GM18505 (cell line): Measurements from ENCODE around the gene GALNT17.

Experiments
- ATAC-seq: cut with Tn5 transposase; IDR thresholded peaks from one replicate; pipeline ENCODE4 v1.9.1; 2021; ENCODE audit not compliant: unreplicated experiment
- POLR2A ChIP-seq: IDR thresholded peaks from 4 replicates; pipeline ENCODE4 v1.6.1; 2011; ENCODE audit warnings: borderline replicate concordance; ENCODE audit not compliant: insufficient read depth, insufficient read length; ENCODE audit errors: extremely low read depth

GALNT17 gene

DNA sequence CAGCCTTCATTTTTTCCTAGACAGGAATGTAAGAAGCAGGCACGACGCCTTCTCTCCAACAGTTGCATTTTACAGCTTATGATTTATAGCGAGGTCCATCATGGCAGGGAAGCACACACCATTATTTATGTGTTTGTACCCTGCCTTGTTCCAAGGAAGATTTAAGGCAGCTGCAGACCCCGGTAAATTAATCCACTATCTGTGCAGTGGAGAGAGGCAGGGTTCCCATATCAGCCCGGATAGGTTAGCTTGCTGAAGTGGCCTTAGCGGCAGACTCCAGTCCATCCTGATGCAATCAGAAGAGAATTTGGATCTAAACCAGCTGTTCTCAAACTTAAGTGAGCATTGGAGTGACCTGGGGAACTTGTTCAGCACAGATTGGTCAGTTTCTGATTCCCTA is 359.4 kb downstream of the GALNT17 start:
- TF ChIP-seq POLR2A = no peak
- no peak for ATAC-seq

GRCh38 chr7:71495828-71496227 is 363.9 kb downstream of the GALNT17 start:
- no peak for ATAC-seq
- no peak for TF ChIP-seq POLR2A

- no peak for ATAC-seq
Measured at GRCh38 chr7:71497256-71497946, 365.5 kb downstream of the GALNT17 start.

DNA sequence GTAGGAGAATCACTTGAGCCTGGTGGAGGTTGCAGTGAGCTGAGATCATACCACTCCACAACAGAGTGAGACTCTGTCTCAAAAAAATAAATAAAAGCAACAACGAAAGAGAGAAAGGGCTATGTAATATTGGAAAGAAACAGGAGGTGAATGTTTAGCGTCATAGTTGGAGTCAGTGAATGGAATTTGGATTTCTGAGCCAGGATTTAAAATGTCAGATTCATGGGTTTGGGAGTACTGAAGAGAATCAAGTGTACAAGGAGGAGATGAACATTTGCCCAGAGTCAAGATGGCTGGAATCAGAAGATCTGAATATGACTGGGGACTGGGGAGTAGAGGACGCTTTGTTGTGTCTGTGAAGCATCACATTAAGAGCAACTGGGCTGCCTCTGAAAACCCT is 366.4 kb downstream of the GALNT17 start:
- no peak for ATAC-seq
- TF ChIP-seq POLR2A = no peak

More at GRCh38 chr7:71497256-71497946, 365.5 kb downstream of the GALNT17 start:
- TF ChIP-seq POLR2A = no peak

DNA sequence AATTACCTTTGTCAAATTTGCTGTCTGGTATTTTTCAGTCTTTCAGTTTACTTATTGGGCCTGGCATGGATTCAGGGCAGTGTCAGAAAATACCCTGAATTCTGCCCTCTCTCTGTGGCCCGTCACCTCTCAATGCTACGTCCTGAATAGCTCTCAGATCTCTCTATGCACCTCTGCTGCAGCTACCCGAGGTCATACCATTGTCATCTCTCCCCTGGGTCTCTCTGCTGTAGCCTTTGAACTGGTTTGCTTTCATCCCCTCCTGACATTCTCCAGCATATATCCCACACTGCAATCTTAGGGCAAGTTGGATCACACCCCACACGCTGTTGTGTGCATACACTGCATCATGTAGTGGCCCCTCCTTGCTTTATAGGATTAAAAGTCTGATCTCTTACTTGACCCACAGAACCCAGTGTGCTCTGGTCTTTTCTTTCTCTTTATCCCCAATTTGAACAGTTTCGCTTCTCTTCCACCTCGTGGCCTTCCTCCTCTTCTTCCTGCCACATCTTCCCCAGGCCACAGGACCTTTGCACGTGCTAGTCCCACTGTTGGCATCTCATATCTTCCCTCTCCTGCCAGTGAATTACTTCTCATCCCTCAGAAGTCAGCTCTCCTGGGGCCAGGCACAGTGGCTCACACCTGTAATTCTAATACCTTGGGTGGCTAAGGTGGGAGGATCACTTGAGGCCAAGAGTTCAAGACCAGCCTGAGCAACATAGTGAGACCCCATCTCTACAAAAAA is 372.9 kb downstream of the GALNT17 start:
- TF ChIP-seq POLR2A = no peak

DNA sequence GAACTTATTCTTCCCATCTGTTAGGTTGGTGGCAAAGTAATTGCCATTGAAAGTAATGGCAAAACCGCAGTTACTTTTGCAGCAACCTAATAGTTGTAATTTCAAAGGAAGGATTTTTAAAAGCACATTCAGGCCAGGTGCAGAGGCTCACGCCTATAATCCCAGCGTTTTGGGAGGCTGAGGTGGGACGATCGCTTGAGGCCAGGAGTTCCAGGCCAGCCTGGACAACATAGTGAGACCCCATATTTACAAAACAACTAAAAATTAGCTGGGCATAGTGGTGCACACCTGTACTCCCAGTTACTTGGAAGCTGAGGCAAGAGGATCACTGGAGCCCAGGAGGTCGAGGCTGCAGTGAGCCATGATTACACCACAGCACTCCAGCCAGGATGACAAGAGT is 374.9 kb downstream of the GALNT17 start:
- no peak for TF ChIP-seq POLR2A
- no peak for ATAC-seq

More for the DNA sequence above, 372.9 kb downstream of the GALNT17 start:
- ATAC-seq = no peak

DNA sequence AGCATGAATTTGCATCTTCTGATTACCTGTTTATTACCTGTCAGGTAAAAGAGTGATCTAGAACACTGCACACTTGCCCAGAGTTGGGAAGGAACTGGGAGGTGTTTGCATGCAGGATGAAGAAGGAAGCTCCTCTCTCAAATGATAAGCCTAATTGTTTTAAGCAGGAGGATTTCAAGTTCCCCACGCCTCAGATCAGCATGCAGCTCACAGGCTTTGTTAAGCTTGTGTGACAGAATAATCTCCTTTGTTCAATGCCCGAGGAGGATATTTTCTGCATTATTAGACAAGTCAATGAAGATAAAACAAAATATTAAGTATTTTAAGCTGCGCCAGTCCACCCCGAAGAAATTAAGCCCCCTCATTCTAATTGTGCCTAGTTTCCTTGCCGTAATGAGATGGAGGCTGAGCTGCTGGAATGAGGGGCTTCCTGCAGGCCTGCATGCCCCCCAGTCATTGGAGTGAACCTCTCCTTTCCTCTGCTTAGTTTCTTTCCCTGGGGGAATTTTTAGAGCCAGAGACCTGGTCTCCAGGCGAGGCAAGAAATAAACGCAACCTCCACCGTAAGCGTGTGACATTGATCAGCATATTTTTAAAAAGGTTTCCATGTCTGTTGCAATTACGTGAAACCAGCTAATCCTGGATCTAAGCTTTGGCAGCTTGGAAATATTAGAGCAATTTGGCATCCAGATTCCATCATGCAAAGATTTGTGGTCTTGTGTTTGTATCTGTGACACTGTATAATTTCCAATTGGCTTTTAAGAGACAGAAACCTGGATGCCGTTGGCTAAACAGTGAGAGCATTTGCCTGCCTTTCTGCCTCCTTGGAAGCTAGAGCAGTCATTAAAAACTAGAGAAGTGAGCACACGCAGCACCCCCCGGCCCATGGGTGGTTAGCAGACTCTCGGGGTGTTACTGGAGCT is 376.0 kb downstream of the GALNT17 start:
- no peak for ATAC-seq

DNA sequence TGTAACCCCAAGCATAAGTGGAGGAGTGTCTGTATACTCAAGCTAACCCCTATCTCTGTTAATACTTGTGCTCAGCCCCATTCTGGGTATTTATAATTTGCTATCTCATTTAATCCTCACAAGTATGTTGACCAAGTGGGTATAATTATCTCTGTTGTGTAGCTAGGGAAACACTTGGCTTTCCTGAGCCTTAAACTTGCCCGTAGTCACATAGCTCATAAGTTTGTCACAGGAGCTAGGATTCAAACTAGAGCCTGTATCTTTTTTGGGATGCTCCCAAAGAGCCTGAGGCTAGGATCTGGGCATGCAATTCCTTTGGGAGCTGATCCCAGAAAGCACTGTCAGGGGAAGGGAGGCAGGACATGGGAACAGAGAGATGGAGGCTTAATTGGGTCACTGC is 377.4 kb downstream of the GALNT17 start:
- no peak for ATAC-seq
- TF ChIP-seq POLR2A = no peak

More for the DNA sequence above, 376.0 kb downstream of the GALNT17 start:
- no peak for TF ChIP-seq POLR2A

GRCh38 chr7:71511361-71511807 is 379.4 kb downstream of the GALNT17 start:
- TF ChIP-seq POLR2A = no peak
- no peak for ATAC-seq

GRCh38 chr7:71517940-71518699 is 386.2 kb downstream of the GALNT17 start:
- no peak for ATAC-seq
- TF ChIP-seq POLR2A = no peak

DNA sequence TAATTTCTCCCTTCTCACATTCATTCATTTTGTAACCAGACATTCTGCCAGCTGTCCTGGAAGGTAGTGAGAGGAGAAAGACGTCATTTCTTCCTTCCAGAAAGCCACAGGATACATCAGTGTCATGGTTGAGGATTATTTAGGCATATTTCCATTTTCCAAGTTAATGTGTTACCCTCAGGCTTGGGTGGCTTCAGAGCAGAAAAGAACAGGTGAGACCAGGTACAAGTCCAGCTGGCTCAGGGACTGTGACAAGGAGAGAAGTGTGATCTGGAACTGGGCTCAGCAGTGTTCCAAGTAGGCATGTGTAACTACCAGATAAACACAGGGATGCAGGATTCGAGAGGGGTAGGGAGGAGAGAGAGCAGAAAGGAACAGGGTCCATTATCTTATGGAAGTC is 386.9 kb downstream of the GALNT17 start:
- no peak for ATAC-seq

GRCh38 chr7:71521506-71521905 is 389.6 kb downstream of the GALNT17 start:
- no peak for TF ChIP-seq POLR2A
- ATAC-seq = no peak

More for the DNA sequence above, 386.9 kb downstream of the GALNT17 start:
- TF ChIP-seq POLR2A = no peak
